Activated T-cell treated with anti-CD3 and anti-CD28 coated beads for 24 hours (primary cell): ENCODE measurements around the gene ALDH2.
"Not testable (repeated sequence)": the region's sequence is repeated elsewhere in the genome, so short reads cannot be mapped to it uniquely, and the experiment has no call there.

Experiments
- DNase-seq: peaks from one replicate; pipeline ENCODE4 v3.0.0-alpha.2; 2020; ENCODE audit warnings: low read depth

The ALDH2 gene

DNA sequence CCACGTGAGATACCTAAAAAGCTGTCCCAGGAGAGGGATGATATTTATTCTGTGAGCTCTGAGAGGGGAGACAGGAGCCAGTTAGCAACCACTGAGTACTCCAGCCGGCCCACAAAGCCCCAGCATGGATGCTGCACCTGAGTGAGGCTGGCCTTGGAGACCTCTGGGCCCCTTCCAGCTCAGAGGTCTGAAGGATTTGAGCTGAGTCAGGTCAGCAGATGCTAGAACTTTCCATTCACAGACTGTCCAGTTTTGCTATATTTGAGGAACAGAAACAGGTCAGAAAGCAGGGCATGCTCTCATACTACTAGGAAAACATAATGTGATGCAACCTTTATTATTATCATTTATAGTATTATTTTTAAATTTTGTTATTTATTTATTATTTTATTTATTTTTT, 60.3 kb downstream of the ALDH2 start:
- no peak for DNase-seq

DNA sequence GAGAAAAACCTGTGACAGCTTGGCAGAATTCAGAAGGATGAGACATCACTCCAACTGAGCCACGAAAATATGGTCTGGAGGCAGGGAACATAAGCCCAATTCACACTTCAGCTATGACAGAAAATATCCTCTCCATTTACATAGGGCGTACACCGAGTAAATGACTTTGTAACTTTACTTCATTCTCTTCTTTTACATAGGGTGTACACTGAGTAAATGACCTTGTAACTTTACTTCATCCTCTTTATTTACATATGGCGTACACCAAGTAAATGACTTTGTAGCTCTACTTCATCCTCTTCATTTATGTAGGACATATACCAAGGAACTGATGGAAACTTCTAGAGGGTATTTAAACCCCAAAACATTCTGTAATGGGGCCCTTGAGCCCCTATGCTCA, 61.2 kb downstream of the ALDH2 start:
- no peak for DNase-seq

DNA sequence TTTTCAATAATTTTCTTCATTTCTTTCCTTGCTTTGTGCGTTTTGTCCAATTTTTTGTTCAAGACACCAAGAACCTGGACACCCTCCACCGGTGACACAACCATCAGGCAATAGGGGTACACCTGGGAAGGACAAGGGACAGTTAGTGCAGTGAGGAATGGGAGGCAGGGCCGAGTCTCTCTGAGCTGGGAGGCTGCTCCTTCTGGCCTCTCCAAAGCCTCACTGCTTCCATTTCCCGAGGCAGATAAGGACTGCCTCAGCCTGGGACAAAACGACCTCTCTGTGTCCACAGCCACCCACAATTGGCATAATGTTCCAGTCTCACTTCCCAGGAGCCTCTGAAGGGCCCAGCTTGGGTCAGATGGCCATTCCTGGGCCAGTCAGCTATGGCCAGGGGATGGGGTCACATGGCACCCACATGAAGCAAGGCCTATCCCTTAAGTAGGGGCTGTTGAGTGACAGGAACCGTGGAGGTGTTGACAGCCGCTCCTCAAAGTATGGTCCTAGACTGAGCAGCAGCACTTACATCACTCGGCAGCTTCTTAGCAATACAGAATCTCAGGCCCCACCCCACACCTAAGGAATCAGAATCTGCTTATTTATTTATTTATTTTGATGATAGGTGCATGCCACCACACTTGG, 61.7 kb downstream of the ALDH2 start:
- DNase-seq = no peak

DNA sequence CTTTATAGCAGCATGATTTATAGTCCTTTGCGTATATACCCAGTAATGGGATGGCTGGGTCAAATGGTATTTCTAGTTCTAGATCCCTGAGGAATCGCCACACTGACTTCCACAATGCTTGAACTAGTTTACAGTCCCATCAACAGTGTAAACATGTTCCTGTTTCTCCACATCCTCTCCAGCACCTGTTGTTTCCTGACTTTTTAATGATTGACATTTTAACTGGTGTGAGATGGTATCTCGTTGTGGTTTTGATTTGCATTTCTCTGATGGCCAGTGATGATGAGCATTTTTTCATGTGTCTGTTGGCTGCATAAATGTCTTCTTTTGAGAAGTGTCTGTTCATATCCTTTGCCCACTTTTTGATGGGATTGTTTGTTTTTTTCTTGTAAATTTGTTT, 62.9 kb downstream of the ALDH2 start:
- not testable (repeated sequence) for DNase-seq

DNA sequence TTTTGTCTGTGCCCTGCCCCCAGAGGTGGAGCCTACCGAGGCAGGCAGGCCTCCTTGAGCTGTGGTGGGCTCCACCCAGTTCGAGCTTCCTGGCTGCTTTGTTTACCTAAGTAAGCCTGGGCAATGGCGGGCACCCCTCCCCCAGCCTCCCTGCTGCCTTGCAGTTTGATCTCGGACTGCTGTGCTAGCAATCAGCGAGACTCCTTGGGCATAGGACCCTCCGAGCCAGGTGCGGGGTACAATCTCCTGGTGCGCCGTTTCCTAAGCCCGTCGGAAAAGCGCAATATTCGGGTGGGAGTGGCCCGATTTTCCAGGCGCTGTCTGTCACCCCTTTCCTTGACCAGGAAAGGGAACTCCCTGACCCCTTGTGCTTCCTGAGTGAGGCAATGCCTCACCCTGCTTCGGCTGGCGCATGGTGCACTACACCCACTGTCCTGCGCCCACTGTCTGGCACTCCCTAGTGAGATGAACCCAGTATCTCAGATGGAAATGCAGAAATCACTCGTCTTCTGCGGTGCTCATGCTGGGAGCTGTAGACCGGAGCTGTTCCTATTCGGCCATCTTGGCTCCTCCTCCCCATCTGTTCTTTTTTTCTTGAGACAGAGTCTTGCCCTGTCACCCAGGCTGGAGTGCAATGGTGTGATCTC, 68.1 kb downstream of the ALDH2 start:
- not testable (repeated sequence) for DNase-seq

DNA sequence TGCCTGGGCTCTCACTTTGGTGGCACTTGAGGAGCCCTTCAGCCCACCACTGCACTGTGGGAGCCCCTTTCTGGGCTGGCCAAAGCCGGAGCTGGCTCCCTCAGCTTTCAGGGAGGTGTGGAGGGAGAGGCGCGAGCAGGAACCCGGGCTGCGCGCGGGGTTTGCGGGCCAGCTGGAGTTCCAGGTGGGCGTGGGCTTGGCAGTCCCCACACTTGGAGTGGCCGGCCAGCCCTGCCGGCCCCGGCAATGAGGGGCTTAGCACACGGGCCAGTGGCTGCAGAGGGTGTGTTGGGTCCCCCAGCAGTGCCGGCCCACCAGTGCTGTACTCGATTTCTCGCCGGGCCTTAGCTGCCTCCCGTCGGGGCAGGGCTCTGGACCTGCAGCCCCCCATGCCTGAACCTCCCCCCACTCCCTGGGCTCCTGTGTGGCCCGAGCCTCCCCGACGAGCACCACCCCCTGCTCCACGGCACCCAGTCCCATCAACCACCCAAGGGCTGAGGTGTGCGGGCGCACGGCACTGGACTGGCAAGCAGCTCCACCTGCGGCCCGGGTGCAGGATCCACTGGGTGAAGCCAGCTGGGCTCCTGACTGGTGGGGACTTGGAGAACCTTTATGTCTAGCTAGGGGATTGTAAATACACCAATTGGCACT, 68.9 kb downstream of the ALDH2 start:
- DNase-seq = not testable (repeated sequence)

DNA sequence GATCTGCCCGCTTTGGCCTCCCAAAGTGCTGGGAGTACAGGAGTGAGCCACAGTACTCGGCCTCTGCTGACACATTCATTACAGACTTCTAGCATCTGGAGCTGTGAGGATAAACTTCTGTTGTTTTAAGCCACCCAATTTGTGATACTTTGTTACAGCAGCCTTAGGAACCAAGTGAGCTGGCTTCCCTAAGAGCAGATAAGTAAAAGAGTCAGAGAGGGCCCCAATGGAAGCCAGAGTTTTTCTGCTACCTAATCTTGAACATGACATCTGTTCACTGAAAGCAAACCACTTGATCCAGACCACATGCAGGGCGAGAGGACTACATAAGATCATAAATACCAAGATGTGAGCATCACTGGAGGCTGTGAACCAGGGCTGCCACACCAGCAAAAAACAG, 71.6 kb downstream of the ALDH2 start:
- DNase-seq = no peak

DNA sequence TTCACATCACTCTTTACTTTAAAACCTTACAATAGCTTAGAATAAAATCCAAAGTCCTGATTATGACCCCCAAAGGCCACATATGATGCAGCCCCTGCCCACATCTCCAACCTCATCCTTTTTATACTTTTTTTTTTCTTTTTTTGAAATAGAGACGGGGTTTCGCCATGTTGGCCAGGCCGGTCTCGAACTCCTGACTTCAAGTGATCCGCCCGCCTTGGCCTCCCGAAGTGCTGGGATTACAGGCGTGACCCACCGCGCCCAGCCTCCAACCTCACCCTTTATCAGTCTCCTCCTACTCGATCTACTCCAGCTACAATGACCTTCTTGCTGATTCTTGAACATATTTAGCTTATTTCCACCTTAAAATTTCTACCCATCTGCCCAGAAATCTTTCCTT, 74.1 kb downstream of the ALDH2 start:
- DNase-seq = no peak

DNA sequence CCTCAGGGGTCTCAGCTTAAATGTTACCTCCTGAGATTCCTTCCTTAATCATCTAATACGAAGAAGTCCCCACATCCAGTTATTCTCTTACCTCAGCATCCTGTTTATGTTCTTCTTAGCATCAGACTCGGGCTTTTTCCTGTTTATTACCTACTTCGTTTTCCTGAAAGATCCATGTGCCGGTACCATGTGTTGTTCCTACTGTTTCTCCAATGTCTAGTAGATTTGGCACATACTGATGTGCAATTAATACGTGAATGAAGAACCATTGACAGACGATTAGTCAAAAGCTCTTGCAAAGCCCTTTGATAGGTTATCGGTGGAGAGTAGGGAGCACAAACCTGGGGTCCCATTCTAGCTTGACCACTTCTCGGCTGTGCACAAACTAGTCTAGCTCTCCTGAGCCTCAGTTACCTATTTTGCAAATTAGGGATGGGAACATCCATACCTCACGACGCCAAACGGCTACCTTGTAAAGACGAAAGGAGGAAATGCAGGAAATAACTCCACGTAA, 74.6 kb downstream of the ALDH2 start:
- DNase-seq = no peak

DNA sequence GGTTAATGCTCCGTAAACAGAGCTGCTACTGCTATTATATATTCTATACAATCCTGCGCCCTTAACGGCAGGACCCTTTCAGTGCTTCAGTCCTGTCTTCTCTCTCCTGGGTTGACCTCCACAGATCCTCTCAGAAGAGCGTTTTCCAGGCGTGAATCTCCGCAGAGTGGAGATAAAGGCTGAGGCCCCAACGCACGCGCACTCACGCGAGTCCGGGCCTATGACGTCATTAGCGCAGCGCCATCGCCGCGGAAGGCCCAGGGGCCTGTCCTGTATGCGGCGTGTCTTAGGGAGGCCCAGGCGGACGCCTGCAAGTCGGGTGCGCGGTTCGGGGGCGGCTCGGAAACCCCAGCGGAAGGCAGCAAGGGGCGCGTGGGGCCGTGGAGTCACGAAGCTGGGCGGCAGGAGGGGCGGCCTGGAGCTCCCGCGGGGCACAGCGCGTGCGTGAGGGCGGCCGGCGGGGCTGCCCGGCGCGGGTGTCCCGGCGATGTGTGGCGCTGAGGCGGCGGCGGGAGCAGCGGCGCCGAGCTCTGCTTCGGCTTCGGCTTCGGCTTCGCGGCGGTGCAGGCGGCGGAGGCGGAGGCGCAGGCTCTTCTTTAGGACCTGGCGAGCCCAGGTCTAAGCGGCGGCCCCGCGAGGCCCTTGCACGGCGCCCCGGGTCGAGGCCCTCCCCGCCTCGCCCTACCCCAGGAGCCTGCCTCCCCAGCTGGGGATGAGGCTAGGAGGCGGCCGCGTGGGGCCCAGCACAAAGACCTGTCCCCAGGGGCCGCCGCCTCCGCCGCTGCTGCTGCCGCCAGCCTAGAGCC, 75.2 kb downstream of the ALDH2 start, which contains the start of gene MAPKAPK5:
Gene MAPKAPK5 (plus strand): TSS at position 479 of the 806 bp plus-strand sequence. CDS start 506 bp downstream, outside the sequence.
- peak; percentile 96 for DNase-seq

DNA sequence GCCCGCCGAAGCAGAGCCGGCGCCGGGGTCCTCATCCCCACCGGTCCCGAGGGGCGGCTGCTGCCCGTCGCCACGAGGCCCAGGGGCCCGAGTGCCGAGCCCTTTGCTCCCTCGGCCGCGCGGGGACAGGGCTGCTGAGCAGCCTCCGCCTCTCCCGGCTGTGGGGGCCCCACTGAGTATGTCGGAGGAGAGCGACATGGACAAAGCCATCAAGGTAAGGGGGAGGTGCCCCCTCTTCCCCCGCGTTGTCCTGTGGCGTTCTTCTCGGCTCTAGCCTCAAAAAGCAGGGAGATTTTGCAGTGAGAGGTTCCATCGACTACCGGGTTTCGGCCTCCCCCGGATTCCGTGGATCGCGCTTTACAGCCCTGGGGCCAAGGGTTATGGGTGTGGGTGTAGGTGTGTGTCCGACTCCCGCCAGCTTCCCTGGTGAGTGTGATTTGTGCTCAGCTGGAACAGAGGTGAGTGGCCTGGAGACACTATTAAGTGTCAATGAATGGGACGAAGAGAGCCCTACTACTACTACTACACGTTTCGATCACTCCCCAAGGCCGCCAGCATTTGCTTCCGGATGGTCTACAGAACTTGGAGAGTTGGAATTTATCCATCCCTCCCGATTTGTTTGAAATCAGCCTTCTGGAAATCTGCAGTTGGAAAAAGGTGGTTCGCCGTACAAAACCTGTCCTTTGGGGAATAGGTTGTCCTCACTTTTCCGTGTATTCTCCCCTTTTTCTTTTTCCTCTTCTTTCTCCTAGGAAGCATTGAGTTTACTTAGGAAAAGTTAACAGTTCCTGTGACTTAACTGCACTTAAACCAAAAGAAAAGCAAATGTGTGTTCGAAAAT, 76.0 kb downstream of the ALDH2 start:
- DNase-seq = peak; percentile 15

DNA sequence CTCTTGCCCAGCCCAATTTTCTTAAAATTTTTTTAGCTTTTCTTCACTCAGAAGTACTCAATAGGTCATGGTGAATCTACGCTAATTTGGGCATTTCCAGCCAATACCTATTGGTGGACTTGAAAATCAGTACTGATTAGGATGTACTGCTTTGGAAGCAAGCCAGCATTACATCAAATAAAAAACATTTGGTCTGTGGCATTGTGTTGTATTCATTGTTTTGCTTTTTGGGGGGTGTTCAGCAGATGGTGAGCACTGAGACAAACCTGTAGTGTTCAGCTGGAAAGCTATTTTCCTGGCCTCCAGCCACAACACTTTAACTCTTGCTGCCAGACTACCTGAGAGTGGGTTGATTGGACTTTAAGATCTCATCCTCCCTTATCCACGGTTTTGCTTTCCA, 79.3 kb downstream of the ALDH2 start:
- no peak for DNase-seq

DNA sequence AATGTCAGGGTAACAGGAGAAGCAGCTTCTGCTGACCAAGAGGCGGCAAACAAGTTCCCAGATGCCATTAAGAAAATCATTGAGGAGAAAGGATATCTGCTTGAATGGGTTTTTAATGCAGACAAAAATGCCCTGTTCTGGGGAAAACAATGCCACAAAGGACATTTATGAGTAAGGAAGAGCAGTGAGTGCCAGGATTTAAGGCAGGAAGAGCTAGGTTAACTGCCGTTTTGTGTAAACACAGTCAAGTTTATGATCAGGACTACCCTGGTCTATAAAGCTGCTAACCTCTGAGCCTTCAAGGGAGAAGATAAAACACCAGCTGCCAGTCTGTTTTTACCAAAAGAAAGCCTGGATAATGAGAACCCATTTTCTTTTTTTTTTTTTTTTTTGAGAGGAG, 83.8 kb downstream of the ALDH2 start:
- DNase-seq = no peak

DNA sequence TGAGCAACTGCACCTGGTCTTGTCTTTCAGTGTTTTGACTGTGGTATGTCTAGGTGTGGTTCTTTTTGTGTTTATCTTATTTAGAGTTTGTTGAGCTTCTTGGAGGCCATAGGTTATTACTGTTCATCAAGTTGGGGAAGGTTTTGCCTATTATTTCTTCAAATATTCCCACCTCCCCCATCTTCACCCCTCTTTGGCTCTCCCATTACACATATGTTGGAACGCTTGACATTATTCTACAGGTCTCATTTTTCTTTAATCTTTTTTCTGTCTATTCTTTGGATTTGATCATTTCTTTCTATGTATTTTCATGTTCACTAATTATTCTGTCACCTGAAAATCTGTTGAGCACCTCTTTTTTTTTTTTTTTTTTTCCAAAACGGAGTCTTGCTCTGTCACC, 91.5 kb downstream of the ALDH2 start:
- DNase-seq = no peak

DNA sequence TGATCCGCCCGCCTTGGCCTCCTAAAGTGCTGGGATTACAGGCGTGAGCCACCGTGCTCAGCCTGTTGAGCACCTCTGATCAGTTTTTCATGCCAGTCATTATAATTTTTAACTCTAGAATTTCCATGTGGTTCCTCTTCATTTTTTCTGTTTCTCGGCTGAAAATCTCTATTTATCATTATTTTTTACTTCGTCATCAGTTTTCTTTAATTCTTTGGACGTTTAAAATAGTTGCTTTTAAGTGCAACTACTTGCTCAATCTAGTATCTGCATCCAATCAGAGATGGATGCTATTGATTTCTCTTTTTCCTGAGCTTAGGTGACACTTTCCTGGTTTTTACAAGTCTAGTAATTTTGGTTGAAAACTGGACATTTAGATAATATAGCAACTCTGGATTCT, 92.0 kb downstream of the ALDH2 start:
- DNase-seq = no peak

DNA sequence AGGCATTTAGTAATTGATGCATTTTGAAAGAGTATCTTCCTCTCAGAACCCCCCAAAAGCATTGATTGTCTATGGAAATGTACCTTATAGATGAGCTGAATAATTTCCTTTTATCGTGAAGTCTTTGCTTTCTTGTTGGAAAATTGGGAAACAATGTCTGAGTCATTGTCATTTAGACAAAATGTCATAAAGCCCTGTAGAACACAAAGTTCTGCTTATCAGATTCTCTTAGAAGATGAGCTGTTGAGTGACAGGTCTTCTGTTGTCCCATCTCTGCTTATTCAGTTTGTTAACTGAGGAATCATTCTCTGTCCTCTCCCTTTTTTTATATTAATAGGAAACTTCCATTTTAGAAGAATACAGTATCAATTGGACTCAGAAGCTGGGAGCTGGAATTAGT, 98.2 kb downstream of the ALDH2 start:
- no peak for DNase-seq
